H1 (cell line): ENCODE results near the gene CDH10. TPM values are rescaled to one million over a fixed set of nuclear protein-coding genes. Genes with fewer than 3 reads are reported as not detected.

Experiments
- CTCF ChIA-PET: fragments of 300-600 bp; sonication (Branson Sonifier 250); formaldehyde crosslinking; loops from one replicate; lab custom pipeline; 2021; ENCODE audit not compliant: partially characterized antibody; lab: Charles Lee
- POLR2A ChIA-PET: fragments of 300-600 bp; sonication (Branson Sonifier 250); formaldehyde crosslinking; loops from one replicate; lab custom pipeline; 2021; ENCODE audit warnings: inconsistent platforms; ENCODE audit not compliant: partially characterized antibody; lab: Charles Lee
- DNase-seq, 2 experiments: peaks; one replicate each; pipeline versions ENCODE4 v3.0.0 to v3.0.0-alpha.2; 2010 to 2022; ENCODE audit warnings: low spot score in 2 of 2, low read depth in 1 of 2, mixed read lengths in 1 of 2
- FAIRE-seq: peaks from 2 replicates; lab custom pipeline; 2011; peaks lifted over from hg19 to GRCh38; lab: Jason Lieb, UNC
- H2AFZ ChIP-seq: 2 replicates; pipeline ENCODE4 v1.8.1; 2012; ENCODE audit warnings: low read length, inconsistent platforms
- H2AK5ac ChIP-seq: 2 replicates; pipeline ENCODE4 v1.6.1; 2013; ENCODE audit warnings: low read depth, low read length
- H2BK120ac ChIP-seq: replicated peaks from 2 replicates; pipeline ENCODE3; 2013; ENCODE audit warnings: low read depth, low read length, inconsistent platforms
- H2BK12ac ChIP-seq: 2 replicates; pipeline ENCODE4 v1.6.1; 2013; ENCODE audit warnings: low read depth, low read length
- H2BK15ac ChIP-seq: 2 replicates; pipeline ENCODE4 v1.6.1; 2013; ENCODE audit warnings: low read length
- H2BK20ac ChIP-seq: 2 replicates; pipeline ENCODE4 v1.6.1; 2013; ENCODE audit warnings: low read length
- H2BK5ac ChIP-seq: 2 replicates; pipeline ENCODE4 v1.6.1; 2013; ENCODE audit warnings: low read depth, low read length
- H3K14ac ChIP-seq: 2 replicates; pipeline ENCODE4 v1.6.1; 2013; ENCODE audit warnings: inconsistent platforms; ENCODE audit not compliant: insufficient read length
- H3K18ac ChIP-seq: 2 replicates; pipeline ENCODE4 v1.6.1; 2013; ENCODE audit warnings: low read length; ENCODE audit errors: extremely low read depth
- H3K23ac ChIP-seq: 2 replicates; pipeline ENCODE4 v1.6.1; 2013; ENCODE audit warnings: inconsistent platforms; ENCODE audit not compliant: insufficient read length
- H3K23me2 ChIP-seq: 2 replicates; pipeline ENCODE4 v1.6.1; 2013; ENCODE audit warnings: low read depth, low read length
- H3K27ac ChIP-seq: 2 replicates; pipeline ENCODE4 v1.6.1; 2011; ENCODE audit warnings: low read depth, low read length, inconsistent platforms
- H3K27me3 ChIP-seq, 4 experiments: replicated peaks in 1 of 4; 1 replicate in 1 of 4; 2 replicates in 3 of 4; pipeline versions ENCODE4 v1.6.1 to v1.8.1; 2011 to 2013; ENCODE audit warnings: low read length in 3 of 4, mild to moderate bottlenecking in 3 of 4, inconsistent platforms in 2 of 4, mixed read lengths in 2 of 4, moderate library complexity in 1 of 4; ENCODE audit not compliant: control insufficient read depth in 3 of 4, insufficient read depth in 3 of 4; ENCODE audit errors: extremely low read depth in 1 of 4
- H3K36me3 ChIP-seq, 4 experiments: 2 replicates each; pipeline versions ENCODE4 v1.6.1 to v1.8.1; 2011 to 2013; ENCODE audit warnings: mild to moderate bottlenecking in 4 of 4, low read length in 3 of 4, moderate library complexity in 2 of 4, control low read depth in 1 of 4, inconsistent platforms in 1 of 4; ENCODE audit not compliant: insufficient read depth in 4 of 4, control insufficient read depth in 2 of 4
- H3K4ac ChIP-seq: replicated peaks from 2 replicates; pipeline ENCODE3; 2013; ENCODE audit warnings: low read length, low read depth, mixed read lengths, inconsistent platforms; ENCODE audit not compliant: insufficient read length
- H3K4me1 ChIP-seq, 4 experiments: replicated peaks in 1 of 4; 1 replicate in 1 of 4; 2 replicates in 3 of 4; pipeline versions ENCODE4 v1.6.1 to v1.8.1; 2011 to 2013; ENCODE audit warnings: low read length in 3 of 4, inconsistent platforms in 2 of 4, mixed read lengths in 1 of 4; ENCODE audit not compliant: insufficient read depth in 4 of 4, control insufficient read depth in 3 of 4
- H3K4me2 ChIP-seq, 2 experiments: 2 replicates each; pipeline versions ENCODE4 v1.6.1 to v1.8.1; 2011 to 2013; ENCODE audit warnings: low read depth in 2 of 2, low read length in 2 of 2, control low read depth in 1 of 2, inconsistent platforms in 1 of 2, mild to moderate bottlenecking in 1 of 2; ENCODE audit not compliant: insufficient read depth in 1 of 2
- H3K4me3 ChIP-seq, 4 experiments: fragments of 200-600, 300-600 bp in 1 of 4; sonication (generic), shearing (Covaris generic), sonication (Bioruptor Twin) in 1 of 4; 2 replicates each; pipeline versions ENCODE4 v1.5.1 to v1.8.1; 2011 to 2016; ENCODE audit warnings: low read length in 4 of 4, low read depth in 3 of 4, control low read depth in 2 of 4, inconsistent platforms in 2 of 4, mild to moderate bottlenecking in 2 of 4, mixed read lengths in 1 of 4, moderate library complexity in 1 of 4; ENCODE audit not compliant: insufficient read depth in 2 of 4; ENCODE audit errors: extremely low read depth in 1 of 4
- H3K56ac ChIP-seq: replicated peaks from 2 replicates; pipeline ENCODE3; 2013; ENCODE audit warnings: low read depth, mild to moderate bottlenecking, mixed read lengths, low read length, inconsistent platforms; ENCODE audit not compliant: insufficient read length
- H3K79me1 ChIP-seq: 2 replicates; pipeline ENCODE4 v1.6.1; 2013; ENCODE audit warnings: low read depth, low read length, control low read depth
- H3K79me2 ChIP-seq, 2 experiments: 2 replicates each; pipeline versions ENCODE4 v1.6.1 to v1.8.1; 2012 to 2013; ENCODE audit warnings: low read length in 2 of 2, mild to moderate bottlenecking in 2 of 2, inconsistent platforms in 1 of 2; ENCODE audit not compliant: insufficient read depth in 2 of 2, control insufficient read depth in 1 of 2
- H3K9ac ChIP-seq, 4 experiments: replicated peaks in 1 of 4; 1 replicate in 1 of 4; 2 replicates in 3 of 4; pipeline versions ENCODE4 v1.6.1 to v1.8.1; 2011 to 2013; ENCODE audit warnings: low read depth in 3 of 4, low read length in 3 of 4, control low read depth in 2 of 4, mild to moderate bottlenecking in 2 of 4, moderate library complexity in 2 of 4, inconsistent platforms in 1 of 4; ENCODE audit errors: extremely low read depth in 1 of 4
- H3K9me3 ChIP-seq, 2 experiments: 2 replicates each; pipeline versions ENCODE4 v1.6.1 to v1.8.1; 2012 to 2013; ENCODE audit warnings: mild to moderate bottlenecking in 2 of 2, moderate library complexity in 2 of 2, control low read depth in 1 of 2, inconsistent platforms in 1 of 2, low read depth in 1 of 2, low read length in 1 of 2, mixed read lengths in 1 of 2; ENCODE audit not compliant: insufficient read depth in 2 of 2
- H4K20me1 ChIP-seq, 2 experiments: replicated peaks in 1 of 2; 2 replicates each; pipeline versions ENCODE3 to v1.8.1; 2011 to 2013; ENCODE audit warnings: inconsistent platforms in 2 of 2, low read length in 2 of 2, mild to moderate bottlenecking in 1 of 2; ENCODE audit not compliant: insufficient read depth in 2 of 2, control insufficient read depth in 1 of 2
- H4K5ac ChIP-seq: 2 replicates; pipeline ENCODE4 v1.6.1; 2013; ENCODE audit warnings: low read length, low read depth, mixed read lengths, inconsistent platforms; ENCODE audit not compliant: insufficient read length
- H4K8ac ChIP-seq: 2 replicates; pipeline ENCODE4 v1.8.0; 2013; ENCODE audit warnings: mild to moderate bottlenecking, moderate library complexity, low read length, inconsistent platforms; ENCODE audit not compliant: insufficient read depth; ENCODE audit errors: extremely low read depth
- H4K91ac ChIP-seq: replicated peaks from 2 replicates; pipeline ENCODE3; 2013; ENCODE audit warnings: low read length, mixed read lengths, inconsistent platforms; ENCODE audit not compliant: insufficient read length
- TCF12 ChIP-seq: IDR thresholded peaks from 2 replicates; pipeline ENCODE4 v1.6.1; 2011; ENCODE audit warnings: low read depth, mild to moderate bottlenecking, low read length
- WGBS, 2 experiments: shearing (Covaris generic) in 1 of 2; methylation state at CpG; one replicate each; pipeline versions ENCODE4 v1.1.6 to v1.1.7; 2013 to 2015; ENCODE audit warnings: low lambda C conversion rate in 2 of 2, mixed read lengths in 2 of 2, inconsistent platforms in 1 of 2, low coverage in 1 of 2, missing lambda C conversion rate in 1 of 2; ENCODE audit not compliant: insufficient replicate concordance in 2 of 2, insufficient coverage in 1 of 2, insufficient read length in 1 of 2; ENCODE audit errors: extremely low coverage in 1 of 2, missing lambda C conversion rate in 1 of 2; 5-methylcytosine and 5-hydroxymethylcytosine counted together
- polyA plus RNA-seq, 7 experiments: library from polyadenylated mRNA; depleted of rRNA in 3 of 7; stranded (reverse) in 5 of 7; unstranded in 2 of 7; fragments of >200 nt in 5 of 7; fragments of 200-250 nt in 2 of 7; gene quantifications; 1 replicate in 5 of 7; 2 replicates in 1 of 7; 4 replicates in 1 of 7; pipeline versions ENCODE4 v1.2.1 to v1.2.3, GENCODE V29; 2011 to 2013; ENCODE audit warnings: missing spikeins in 2 of 7, mixed read lengths in 2 of 7
- total RNA-seq: library from RNA; stranded (reverse); fragmentation: NEBNext Ultra II Directional; extraction: Animal tissue kit (Norgen Biotek cat#: 25700); gene quantifications from 2 replicates; pipeline ENCODE4 v1.2.1, GENCODE V29; 2021

CDH10 gene
- total and polyA plus RNA-seq, 2 of the 8 experiments (the other 6 are each of a cell fraction or from before 2014, with no cell fraction given): 0.11 TPM; not detected in 1

- H2BK15ac ChIP-seq: no peak overlapping the region
- H3K9me3 ChIP-seq: no peaks in the 10 kb centered on the region
- no peak overlapping the region for H2AFZ ChIP-seq
- H3K79me2 ChIP-seq: no peaks in the 10 kb centered on the region
- no peaks in the 10 kb centered on the region for H3K79me1 ChIP-seq
- 68% methylated on average over 5 of the region's 5 CpGs; no CpG with 5 or more reads in 1 of the 2 experiments for WGBS, 2 experiments
- no peak overlapping the region for H3K56ac ChIP-seq
- POLR2A ChIA-PET: no interaction called here
- no peak overlapping the region for H3K9ac ChIP-seq
- DNase-seq: no peak
- H3K36me3 ChIP-seq: no peaks in the 10 kb centered on the region
- no peak overlapping the region for H2BK20ac ChIP-seq
- H3K4ac ChIP-seq: no peak overlapping the region
- no peak overlapping the region for H4K91ac ChIP-seq
- H3K4me1 ChIP-seq: peaks cover 0 to 10% (median 1%) of the 10 kb centered on the region in 4 experiments; a peak in 3 of 7 replicates
- no peak overlapping the region for H3K18ac ChIP-seq
- no peak overlapping the region for H2BK5ac ChIP-seq
- H3K14ac ChIP-seq: no peak overlapping the region
- no peak overlapping the region for H2AK5ac ChIP-seq
- TF ChIP-seq TCF12: no peak
- TF ChIP-seq, all 59 proteins: peak for 0
- no peak for FAIRE-seq
- no peak overlapping the region for H3K4me3 ChIP-seq
- H3K27ac ChIP-seq: no peak overlapping the region
- H3K27me3 ChIP-seq: peaks cover 0 to 3% (median 0%) of the 10 kb centered on the region in 4 experiments; a peak in 2 of 7 replicates
- peaks cover 0 to 2% of the 10 kb centered on the region in 2 experiments for H4K20me1 ChIP-seq
- H3K4me2 ChIP-seq: no peak overlapping the region
- no peak overlapping the region for H2BK12ac ChIP-seq
- no peak overlapping the region for H3K23ac ChIP-seq
- H4K5ac ChIP-seq: no peak overlapping the region
- CTCF ChIA-PET: interaction anchor here (0.6 to 1.0 kb wide), 3 partner anchors 15 to 1178 kb away, joined by 3 to 4 read pairs (median 4); no protein-coding TSS in a partner anchor
- no peak overlapping the region for H4K8ac ChIP-seq
- H2BK120ac ChIP-seq: no peak overlapping the region
- H3K23me2 ChIP-seq: no peaks in the 10 kb centered on the region
Observed at GRCh38 chr5:24643156-24643555, 1.6 kb downstream of the CDH10 start.
